COLO668 (cell line): ENCODE measurements around the gene PPP1R9B.
A peak's percentile ranks its signal among the peaks of the same experiment; 100 is the strongest.

Experiments used
- DNase-seq: peaks from one replicate; lab custom pipeline; 2025; ENCODE audit not compliant: unreplicated experiment; lab: John Stamatoyannopoulos, UW

Gene PPP1R9B

GRCh38 chr17:50188531-50188920, 38.0 kb upstream of the PPP1R9B start:
- DNase-seq: no peak

- DNase-seq: no peak
Measured at GRCh38 chr17:50187751-50188530, 37.5 kb upstream of the PPP1R9B start.

GRCh38 chr17:50187394-50187725, 36.9 kb upstream of the PPP1R9B start:
- DNase-seq: no peak

- DNase-seq: no peak
Measured at GRCh38 chr17:50186661-50187393, 36.4 kb upstream of the PPP1R9B start.

- DNase-seq: no peak
Measured at GRCh38 chr17:50185631-50186471, 35.4 kb upstream of the PPP1R9B start.

GRCh38 chr17:50184611-50185398, 34.3 kb upstream of the PPP1R9B start:
- DNase-seq: no peak

GRCh38 chr17:50184064-50184463, 33.6 kb upstream of the PPP1R9B start:
- DNase-seq: no peak

- no peak for DNase-seq
Measured at GRCh38 chr17:50183421-50183994, 33.0 kb upstream of the PPP1R9B start.

- DNase-seq: no peak
Measured at GRCh38 chr17:50182783-50183420, 32.4 kb upstream of the PPP1R9B start.

- no peak for DNase-seq
Measured at GRCh38 chr17:50181591-50182560, 31.4 kb upstream of the PPP1R9B start.

GRCh38 chr17:50181144-50181543, 30.7 kb upstream of the PPP1R9B start:
- no peak for DNase-seq

- DNase-seq: no peak
Measured at GRCh38 chr17:50180620-50181019, 30.1 kb upstream of the PPP1R9B start.

- no peak for DNase-seq
Measured at GRCh38 chr17:50180111-50180510, 29.6 kb upstream of the PPP1R9B start.

GRCh38 chr17:50177983-50178834, 27.7 kb upstream of the PPP1R9B start:
- peak; percentile 56 for DNase-seq

- DNase-seq: no peak
Measured at GRCh38 chr17:50177476-50177875, 27.0 kb upstream of the PPP1R9B start.

- DNase-seq: no peak
Measured at GRCh38 chr17:50176559-50177357, 26.3 kb upstream of the PPP1R9B start.
